DMS79 (cell line): Measurements from ENCODE around the gene FNBP1.

Source experiments
- DNase-seq: peaks from one replicate; lab custom pipeline; 2025; lab: John Stamatoyannopoulos, UW

FNBP1 gene

GRCh38 chr9:129889941-129890717 is 152.9 kb downstream of the FNBP1 start:
- no peak for DNase-seq

- no peak for DNase-seq
Observed at GRCh38 chr9:129889122-129889940, 153.7 kb downstream of the FNBP1 start.

- DNase-seq = peak; percentile 8
Observed at GRCh38 chr9:129888293-129889121, 154.5 kb downstream of the FNBP1 start.

- no peak for DNase-seq
Observed at GRCh38 chr9:129887334-129888292, 155.4 kb downstream of the FNBP1 start.

- DNase-seq = no peak
Observed at GRCh38 chr9:129886226-129887174, 156.5 kb downstream of the FNBP1 start.

DNA sequence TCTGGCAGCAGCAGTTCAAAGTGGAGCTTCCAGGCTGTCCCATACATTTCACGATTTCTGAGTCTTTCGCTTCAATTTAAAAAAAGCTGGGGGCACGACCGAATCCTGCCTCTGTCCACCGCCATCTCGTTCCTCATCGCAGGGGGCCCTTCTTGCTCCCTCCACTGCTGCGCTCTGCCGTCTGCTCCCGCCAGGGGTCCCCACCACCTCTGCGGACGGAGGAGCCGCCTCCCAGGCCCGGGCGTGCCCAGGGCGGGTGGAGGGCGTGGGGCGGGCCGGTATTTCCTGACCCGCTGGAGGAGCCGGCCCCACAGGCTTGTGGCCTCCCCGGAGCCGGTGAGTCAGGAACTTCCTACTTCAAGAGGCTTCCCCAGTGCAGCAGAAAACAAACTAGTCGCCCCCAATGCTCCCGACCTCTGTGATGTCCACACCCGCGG is 157.3 kb downstream of the FNBP1 start:
- DNase-seq = peak; percentile 43

DNA sequence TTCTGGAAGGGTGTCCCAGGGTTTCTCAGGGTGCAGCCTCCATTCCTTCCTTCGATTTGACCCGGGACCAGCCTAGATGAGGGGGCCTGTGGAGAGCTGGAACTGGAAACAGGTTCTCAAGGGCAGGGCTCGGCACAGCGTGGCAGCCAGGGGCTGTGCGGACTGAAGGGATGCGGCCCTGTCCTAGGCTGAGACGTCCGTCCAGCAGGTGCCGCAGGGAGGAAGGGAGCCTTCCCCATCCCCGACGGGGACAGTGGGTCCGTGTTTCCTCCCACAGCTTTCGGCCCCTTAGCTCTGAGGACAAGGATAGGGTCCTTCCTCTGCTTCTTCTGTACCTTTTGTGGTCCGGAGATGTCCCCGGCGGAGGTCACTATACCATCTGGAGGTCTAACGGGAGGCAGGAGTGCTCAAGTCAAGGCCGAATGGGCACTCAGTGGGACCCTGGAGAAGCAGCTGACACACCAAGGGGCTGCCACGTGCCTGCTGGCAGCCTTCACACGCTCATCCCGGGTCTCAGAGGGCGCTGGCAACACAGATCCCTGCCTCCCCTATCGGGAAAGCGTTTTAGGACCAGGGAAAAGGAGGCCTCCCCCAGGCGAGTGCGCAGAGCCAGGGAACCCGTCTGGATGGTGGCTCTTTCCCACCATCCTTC is 157.8 kb downstream of the FNBP1 start:
- peak; percentile 32 for DNase-seq

GRCh38 chr9:129884220-129885017 is 158.6 kb downstream of the FNBP1 start:
- DNase-seq = peak; percentile 88

DNA sequence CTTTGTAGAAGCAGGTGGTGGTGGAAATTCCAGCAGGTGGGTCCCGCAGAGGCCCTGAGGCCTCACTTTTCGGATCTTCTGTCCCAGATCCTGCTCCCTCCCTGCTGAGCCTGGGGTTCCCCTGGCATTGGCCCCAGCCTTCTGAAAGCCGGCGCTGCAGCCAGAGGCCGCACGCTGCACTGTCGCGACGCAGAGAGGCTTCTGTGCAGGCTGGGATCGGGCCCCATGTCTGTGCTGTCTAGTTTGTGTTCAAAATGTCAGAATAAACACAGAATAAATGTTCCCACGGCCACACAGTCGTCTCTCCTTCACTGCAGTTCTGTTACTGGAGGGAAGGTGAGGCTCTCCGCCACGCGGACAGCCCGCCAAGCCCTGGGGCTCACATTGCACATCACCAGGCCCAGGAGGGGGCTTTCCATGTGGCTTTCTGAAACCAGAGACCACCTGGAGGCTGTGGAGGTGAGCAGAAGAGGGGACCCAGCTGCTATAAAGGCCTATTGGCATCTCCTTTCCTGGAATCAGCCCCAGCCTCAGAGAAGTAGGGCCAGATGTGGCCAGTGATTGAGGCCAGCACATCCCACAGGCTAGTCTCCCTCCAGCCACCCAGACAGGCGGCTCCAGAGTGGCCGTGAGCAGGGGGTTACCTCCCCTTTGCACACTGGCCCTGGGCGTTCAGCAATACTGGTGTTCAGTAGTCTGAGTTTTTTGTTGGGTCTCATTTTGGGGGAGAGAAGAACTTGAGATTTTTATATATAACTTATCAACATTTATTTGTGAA is 161.3 kb downstream of the FNBP1 start:
- no peak for DNase-seq

DNA sequence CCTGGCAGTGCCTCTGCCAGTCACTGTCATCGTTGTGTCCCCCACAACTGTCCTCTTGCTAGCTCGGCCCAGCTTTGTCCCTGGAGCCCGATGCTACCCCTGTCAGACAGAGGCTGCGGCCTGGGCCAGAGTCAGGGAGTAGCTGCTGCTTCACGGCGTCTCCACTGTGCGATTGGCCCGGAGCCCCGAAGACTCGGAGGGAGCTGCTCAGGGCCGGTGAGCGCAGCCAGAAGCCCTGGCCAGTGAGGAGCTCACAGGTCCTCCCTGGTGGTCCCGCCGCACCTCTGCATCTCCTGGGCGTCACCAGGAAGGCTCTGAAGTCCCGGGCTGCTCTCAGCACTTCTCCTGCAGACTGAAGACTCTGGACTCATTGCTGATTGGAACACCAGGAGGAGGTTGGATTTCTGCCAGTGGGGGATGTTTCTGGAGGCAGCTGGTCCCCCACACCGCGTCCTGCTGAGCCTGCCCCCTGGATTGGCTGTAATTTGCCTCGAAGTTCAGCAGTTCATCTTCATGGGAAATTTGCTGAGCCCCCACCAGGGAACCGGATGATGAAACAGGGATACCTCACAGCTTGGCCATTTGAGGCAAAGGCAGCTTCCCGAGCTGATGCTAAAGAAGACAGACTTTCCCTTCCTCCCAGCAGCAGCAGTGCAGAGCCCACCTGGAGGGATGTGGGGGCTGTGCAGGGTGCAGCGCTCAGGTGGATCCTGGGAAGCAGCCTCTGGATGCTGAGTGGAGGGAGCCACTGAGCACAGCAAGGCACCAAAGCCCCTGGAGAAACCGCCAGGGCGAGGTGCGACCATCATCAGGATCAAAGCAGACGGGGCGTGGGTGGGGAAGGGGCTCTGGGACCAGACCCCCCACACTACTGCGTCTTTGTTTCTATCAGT is 162.1 kb downstream of the FNBP1 start:
- no peak for DNase-seq

GRCh38 chr9:129879991-129880653 is 162.9 kb downstream of the FNBP1 start:
- no peak for DNase-seq

DNA sequence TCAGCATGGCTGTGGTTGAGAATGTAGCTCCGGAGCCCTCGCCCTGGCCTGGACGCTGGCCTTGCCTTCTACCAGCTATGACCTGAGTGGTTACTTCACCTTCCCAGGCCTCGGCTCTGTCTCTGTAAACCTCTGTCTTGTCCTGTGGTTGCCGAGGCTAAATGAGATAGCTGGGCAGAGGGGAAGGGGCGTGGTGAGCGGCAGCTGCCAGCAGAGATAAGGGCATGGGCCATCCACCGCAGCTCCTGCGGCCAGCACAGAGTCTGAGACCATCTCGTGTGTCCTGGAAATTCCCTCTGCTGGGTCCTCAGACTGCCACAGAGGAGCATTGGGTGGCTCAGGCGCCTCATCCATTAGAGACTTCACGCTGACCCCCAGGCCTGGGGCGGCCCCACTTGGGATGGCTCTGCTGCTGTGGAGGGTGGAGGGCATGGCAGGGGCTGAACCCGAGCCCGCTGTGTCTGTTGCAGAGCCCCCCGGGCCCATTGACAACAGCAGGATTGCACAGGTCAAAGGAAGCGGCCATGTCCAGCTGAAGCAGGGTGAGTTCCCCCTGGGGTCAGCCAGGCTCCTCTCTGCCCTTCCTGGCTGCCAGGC is 163.8 kb downstream of the FNBP1 start:
- no peak for DNase-seq

DNA sequence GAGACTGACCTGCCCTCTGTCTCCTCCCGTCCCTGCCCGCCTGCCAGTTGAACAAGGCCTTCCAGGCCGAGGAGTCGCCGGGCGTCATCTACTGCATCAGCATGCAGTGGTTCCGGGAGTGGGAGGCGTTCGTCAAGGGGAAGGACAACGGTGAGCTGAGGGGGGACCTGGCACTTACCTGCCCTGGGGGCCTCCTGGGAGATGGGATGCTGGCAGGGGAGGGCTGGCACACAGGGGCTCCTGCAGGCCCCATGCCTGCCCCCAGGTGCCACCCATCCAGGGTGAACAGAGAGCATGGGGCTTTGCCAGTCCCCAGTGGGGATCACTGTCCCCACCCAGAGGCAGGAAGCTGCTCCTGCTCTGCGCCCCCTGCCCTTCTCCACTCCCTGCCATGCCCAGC is 164.7 kb downstream of the FNBP1 start:
- no peak for DNase-seq

DNA sequence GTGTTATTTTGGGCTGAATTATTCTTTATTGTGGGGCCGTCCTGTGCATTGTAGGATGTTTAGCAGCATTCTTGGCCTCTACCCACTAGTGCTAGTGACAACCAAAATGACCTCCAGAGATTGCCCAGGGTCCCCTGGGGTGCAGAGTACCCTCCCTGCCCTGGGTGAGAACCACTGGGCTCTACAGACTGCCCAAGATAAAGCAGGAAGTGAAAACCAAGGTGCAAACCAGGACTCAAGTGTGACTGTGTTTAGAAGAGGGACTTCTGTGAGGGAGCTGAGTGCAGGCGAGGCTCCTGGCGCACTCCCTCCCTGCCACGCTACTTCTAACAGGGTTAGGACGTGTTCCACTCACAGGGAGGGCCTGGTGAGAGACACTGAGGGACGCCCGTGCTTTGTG is 166.2 kb downstream of the FNBP1 start:
- no peak for DNase-seq

DNA sequence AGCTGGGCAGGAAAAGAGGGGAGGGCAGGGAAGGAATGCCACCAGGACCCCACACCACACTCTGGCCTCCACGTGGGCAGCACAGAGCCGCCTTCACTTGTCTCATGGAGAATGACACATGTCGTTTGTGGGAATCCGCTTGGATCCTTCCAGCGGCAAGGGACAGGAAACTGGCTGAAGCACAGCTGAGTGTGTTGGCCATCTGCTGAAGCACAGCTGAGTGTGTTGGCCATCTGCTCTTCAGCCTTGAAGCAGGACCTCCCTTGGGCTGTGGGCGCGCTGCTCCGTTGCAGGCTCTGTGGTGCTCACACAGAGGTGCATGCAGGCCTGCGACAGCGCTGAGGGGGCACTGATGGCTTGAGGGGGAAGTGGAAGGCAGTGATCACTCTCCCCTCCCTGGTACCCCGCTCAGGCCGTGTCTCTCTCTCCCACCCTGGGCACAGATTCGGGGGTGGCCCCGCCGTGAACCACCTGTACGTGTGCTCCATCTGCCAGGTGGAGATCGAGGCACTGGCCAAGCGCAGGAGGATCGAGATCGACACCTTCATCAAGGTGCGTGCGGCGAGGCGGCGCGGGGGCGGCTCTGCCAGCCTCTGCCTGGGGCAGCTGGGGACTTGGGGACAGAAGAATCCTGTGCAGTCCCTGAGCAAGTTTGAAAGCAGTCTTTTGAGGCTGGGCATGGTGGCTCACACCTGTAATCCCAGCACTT is 167.1 kb downstream of the FNBP1 start:
- no peak for DNase-seq
